Hematopoietic multipotent progenitor cell treated with erythropoietin and hydrocortisone succinate and interleukin-3 and kit ligand, for 6 days (in vitro differentiated cells): ENCODE data around the gene LRRC32.

Experiments used
- DNase-seq: peaks from one replicate; pipeline ENCODE4 v3.0.0-alpha.2; 2015

Gene LRRC32

DNA sequence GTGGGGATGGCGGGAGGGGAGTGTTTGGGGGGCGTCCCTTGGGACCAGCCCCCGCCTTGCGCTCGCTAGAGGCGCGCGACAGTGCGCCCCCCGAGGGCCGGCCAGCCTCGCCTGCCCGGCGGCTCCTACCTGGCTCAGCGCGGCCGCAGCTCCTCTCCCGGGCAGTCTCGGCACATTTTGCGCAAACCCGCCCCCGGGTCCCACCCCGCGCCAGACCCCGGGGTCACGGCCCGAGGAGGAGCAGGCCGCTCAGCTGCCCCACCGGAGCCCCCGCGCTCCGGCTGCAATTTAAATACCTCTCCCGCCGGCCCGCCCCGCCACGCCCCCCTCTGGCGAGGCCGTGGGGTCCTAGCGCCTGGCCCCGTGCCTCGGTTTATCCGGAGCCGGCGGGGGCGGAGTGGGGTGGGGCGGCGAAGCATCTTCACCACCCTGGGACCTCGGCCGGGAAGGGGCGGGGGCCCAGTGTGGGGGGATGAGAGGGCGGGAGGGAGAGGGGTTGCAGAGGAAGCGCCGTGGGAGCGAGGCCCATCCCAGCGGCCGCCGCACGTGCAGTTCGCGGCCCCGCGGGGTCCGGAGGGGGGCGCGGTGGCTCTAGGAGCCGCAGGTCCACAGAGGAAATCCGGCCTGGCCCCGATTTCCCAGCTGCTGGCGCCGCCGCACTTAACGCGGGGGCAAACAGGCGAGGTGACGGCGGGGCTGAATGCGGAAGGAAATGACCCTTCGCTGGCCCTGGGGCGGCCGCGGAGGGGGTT, at the start of gene LRRC32:
Gene LRRC32 (minus strand): TSS at position 263 of the 752 bp plus-strand sequence. CDS start 4,793 bp downstream, outside the sequence.
- no peak for DNase-seq

DNA sequence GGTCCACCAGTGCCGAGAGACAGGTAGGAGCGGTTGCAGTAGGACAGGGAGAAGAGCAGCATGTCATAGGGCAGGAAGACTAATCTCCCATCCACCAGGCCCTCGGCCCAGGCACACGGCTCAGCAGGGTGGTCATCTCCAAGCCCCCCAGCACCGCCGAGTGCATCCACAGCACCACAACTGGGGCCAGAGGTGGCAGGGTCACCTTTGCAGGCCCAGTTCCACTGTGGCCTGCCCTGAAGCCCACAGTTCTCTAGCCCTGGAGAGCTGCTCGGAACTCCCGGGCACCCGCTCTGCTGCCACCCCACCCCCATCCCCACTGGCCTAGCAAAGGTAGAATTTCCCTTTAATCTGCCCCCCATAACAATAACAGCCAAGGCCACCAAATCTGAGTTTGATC, 49.1 kb upstream of the LRRC32 start:
- no peak for DNase-seq

DNA sequence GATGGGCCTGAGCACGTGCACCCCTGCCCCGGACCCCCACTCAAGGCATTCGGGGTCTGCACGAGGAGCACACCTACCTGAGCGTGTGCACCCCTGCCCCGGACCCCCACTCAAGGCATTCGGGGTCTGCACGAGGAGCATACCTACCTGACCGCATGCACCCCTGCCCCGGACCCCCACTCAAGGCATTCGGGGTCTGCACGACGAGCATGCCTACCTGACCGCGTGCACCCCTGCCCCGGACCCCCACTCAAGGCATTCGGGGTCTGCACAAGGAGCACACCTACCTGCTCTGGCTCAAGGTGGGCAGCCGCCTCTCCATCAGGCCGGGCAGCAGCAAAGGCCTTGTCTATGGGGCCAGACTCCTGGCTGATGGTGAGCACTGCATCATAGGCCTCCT, 48.7 kb upstream of the LRRC32 start:
- DNase-seq = no peak

DNA sequence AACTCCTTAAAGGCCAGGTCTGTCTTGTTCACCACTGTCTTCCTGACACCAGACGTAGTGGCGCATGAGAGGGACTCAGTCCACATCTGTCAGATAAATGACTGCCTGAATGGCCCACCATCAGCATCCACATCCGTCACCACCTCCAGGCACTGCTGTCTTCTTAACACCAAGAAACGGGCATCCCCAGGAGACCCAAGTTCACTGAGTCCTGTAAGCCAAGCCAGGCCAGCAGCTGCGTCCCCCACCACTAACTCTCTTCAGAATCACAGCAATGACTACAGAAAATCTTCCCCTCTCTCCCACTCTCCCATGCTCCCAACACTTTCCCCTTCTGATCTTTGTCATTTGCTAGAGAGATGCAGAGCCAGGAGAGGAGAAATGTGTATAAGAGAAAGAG, 47.3 kb upstream of the LRRC32 start:
- no peak for DNase-seq

DNA sequence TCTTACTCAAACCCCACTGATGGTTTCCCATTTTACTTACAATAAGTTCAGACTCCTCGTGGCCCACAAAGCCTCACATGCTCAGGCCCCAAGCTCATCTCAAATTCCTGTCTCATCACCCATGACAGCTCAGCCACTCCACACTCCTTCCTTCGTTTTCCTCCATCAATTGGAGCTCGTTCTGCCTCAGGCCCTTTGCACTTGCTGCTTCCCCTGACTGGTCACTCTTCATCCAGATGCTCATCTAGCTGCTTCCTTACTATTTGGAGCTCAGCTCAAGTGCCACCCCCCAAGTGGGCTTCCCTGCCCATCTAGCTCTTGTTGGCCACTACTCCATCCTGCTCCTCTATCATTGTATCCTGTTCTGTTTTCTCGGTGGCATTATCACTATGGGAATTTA, 46.8 kb upstream of the LRRC32 start:
- DNase-seq = no peak

GRCh38 chr11:76716268-76716667, 45.7 kb upstream of the LRRC32 start:
- DNase-seq = no peak

DNA sequence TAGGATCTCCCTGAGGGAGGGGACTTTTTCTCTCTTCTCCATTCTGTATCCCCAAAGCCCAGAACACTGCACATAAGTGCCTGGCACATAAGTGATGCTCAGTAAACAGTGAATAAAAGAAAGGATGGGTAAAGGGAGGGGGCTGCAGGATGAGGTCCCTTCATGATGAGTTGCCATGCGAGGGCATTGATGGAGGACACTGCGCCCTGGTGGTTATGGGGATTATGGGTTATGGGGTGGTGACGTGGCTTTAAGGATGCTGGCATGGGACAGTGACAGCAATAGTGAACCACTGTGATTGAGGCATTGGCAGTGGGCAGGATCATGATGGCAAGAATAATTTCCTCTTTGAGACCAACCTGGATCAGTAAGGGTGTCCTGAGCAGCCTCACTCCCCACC, 43.9 kb upstream of the LRRC32 start:
- no peak for DNase-seq

- no peak for DNase-seq
Measured at GRCh38 chr11:76713499-76713898, 43.0 kb upstream of the LRRC32 start.

GRCh38 chr11:76712125-76712524, 41.6 kb upstream of the LRRC32 start:
- DNase-seq = no peak

GRCh38 chr11:76709756-76710155, 39.2 kb upstream of the LRRC32 start:
- DNase-seq = no peak

DNA sequence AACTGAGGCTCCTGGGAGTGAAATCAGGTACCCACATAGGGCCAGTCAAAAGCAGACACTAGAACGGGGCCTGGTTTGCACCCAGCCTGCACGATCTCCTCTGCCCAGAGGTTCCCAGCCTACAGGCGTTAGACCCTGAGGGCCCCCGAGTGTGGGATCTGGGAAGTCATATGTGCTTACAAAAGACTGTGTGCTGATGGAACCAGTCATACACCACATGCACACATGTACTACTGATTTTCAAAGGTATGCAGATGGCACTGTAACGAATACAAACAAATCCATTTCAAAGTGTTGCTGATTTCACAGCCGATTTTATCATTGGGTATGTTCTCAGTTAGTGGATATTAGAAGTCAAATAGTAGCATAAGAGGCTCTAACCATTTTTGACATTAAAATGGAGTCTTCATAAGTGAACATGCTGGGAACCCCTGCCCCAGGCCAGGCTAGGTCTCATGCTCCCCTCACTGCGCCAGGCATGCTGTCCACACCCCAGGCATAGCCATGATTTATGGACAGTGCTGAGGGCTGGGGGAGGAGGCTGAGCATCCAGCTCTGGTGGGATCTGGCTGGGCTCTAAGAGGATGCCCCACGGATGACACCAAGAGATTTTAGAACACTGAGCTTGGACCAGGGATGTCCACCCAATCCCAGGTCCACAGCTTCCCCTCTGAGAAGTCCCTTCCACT, 38.6 kb upstream of the LRRC32 start:
- no peak for DNase-seq

DNA sequence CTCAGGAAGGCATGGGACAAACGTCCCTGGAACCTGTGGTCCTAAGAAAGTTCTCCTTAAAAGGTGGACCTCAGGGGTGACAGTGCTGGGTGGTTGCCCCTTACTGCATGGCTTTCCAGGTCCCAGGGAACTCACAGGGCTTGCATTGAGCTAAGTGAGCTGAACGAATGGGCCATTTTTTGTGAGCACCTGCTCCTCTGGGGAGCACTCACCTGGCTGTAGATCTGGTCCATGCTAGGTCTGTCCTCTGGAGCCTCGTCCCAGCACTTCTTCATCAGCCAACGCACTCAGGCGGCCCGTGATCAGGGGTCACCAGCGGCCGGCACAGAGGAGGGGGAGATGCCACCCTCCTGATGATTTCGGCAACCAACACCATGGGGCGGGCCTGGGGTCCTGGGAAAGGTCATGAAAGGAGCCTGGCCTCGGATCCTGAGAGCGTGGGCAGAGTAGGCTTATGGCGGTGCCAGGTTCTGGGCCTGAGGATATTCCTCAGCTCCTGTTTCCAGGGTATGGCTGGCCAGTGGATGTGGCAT, 36.8 kb upstream of the LRRC32 start:
- no peak for DNase-seq

DNA sequence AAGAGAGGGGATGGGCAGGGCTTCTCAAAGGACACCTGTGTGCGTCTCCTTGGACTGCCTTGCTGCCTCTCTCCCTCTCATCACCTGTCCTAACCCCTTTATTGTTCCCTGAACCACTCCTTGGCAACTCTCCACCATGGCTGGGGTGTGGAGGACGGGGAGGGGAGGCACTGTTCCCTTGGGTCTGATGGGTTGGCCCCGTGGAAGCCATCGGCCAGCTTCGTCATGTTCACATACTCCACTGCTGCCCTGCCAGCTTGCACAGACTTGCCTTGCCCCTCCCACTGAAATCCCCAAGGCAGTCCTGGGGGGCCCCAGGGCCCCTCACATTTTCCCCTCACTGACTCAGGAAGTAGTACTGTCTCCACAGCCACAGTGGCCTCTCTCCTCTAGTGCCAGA, 36.1 kb upstream of the LRRC32 start:
- no peak for DNase-seq

- no peak for DNase-seq
Measured at GRCh38 chr11:76705826-76706225, 35.3 kb upstream of the LRRC32 start.

DNA sequence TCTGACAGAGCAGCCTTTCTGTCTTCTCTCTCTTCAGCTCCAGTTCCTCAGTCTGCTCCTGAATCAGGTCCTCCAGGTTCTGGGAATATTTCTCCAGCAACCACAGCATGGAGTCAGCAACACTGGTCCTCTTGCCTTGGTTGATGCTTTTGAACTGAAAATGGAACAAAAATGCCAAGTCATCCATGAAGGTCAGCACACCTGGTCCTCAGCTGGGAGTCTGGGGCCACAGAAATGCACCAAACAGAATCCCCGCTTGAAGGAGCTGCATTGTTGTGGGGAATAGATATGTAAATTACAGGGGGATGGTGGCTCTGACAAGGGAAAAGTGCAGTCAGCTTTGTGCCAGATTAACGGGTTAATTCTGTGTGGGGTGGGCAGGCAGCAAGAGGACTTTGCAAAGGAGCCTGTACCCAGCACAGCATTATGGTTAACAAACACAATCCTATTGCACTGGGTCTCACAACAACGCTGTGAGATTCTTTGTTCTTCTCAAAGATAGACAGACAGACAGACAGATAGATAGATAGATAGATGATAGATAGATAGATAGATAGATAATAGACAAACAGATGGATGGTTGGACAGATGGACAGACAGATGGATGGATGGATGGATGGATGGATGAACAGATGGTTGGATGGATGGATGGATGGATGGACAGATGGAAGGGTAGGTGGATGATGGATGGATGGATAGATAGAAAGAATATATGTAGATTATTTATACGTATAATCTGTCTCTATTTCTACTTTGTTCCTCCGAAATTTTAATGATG, 33.8 kb upstream of the LRRC32 start:
- DNase-seq = no peak

- DNase-seq = no peak
Measured at GRCh38 chr11:76703707-76704106, 33.2 kb upstream of the LRRC32 start.

GRCh38 chr11:76702336-76703128, 32.0 kb upstream of the LRRC32 start:
- peak; percentile 80 for DNase-seq

DNA sequence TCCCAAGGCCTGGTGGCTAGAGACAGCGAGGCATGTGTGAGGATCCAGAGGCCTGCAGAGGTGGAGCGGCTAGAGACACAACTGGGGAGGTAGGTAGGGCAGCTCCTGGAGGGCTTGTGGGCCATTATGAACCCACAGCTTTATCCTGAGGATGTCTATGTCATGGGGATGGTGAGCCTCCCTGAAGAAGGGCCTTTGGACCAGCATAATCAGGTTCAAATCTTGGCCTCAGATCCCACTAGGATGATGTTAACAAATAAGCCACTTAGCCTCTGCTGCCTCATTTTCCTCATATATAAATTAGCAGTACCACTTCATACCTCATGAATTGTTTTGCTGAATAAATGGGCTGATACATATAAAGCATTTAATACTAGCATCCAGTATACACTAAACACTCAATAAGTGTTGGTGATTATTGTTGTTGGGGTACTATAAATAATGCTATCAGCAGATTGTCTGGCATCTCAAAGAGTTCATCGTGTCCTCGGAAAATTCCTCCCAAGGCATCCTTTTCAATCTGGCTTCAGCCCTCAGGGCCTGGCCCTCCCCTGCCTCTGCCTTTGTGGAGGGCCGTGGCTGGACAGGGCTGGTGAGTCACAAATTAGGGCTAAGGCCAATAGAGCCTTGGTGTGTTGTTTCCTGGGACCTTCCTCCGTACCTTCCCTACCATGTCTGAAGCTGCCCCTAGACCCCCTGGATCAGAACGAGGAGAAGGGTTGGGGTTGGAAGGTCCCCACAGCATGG, 30.9 kb upstream of the LRRC32 start:
- no peak for DNase-seq

- DNase-seq = peak; percentile 96
Measured at GRCh38 chr11:76700177-76701100, 29.9 kb upstream of the LRRC32 start.

DNA sequence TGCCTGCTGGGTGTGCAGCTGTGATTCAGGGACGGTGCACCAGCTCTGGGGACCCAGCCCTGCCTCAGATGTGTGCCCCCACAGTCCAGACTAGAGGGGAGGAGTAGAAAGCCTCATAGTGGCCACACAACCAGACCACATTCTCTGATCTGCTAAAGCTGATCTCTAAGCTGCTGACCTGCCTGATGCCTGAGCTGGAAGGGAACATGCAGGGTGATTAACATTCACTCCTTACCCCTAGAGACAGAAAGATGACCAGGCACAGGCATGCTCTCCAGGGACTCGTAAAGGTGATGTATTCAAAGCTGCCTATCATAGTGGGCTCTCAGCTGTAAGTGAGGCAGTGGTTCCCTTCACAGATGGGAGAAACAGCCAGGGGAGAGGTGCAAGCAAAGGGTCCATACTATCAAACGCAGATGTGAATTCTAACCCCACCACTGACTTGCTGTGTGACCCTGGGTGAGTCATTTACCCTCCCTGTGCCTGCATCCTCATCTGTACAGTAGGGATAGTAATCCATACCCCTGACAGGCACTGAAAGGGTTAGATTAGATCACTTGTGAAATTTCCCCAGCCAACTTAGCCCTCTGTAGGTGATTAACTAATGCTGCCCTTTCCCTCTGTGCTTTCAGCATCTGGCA, 29.0 kb upstream of the LRRC32 start:
- DNase-seq = peak; percentile 35
